Mucosa of gallbladder (tissue), 1 donor: ENCODE measurements around the gene TMEM182. TPM values are rescaled to one million over a fixed set of nuclear protein-coding genes. Genes with fewer than 3 reads are reported as not detected.
A peak's percentile ranks its signal among the peaks of the same experiment; 100 is the strongest.

Experiments
- DNase-seq: peaks from one replicate; pipeline ENCODE4 v3.0.0-alpha.2; 2020; ENCODE audit warnings: low spot score
- total RNA-seq: library from RNA; stranded (reverse); gene quantifications from one replicate; pipeline ENCODE4 v1.2.1, GENCODE V29; 2021
- donor health status: DM: no; HTN: no; CAD: no.

Gene TMEM182
- total RNA-seq, 1 donor from 2014 or later: 4.9 TPM

DNA sequence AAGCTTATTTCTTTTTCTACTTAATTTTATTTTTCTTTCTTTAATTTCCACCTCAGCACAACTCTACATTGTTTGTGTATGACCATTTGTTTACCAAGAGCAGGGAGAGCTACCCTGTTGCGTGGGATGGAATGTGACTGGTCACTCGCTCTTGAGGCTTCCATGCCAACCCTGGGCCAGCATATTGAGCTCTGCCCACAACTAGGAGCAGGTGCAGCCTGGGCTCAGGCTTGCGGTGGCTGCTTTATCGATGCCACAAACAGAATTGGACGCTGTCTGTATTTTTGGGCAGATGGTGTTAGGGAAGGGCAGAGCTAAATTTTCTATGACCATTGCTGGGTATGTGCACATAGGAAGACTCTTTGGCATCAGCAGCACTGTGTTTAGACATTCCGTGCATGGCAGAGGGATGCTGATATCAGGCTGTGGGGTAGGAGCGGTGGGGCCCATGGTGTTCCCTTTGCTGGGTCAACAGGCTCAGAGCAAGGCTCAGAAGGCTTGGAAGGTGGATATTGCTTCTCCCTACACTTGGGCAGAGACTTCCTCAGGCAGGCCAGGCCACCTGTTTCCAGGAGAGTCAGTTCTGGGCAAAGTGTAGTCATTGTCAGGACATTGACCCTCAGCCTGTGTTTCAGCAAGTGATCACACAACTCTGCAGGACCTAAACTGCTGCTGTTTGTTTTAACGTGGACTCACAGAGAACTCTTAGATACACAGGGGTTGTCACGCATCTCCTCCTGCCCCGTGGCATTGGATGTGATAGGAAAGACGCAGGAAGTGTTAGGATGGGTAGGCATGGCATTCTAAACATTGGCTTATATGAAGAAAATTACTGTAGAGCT, 40.2 kb downstream of the TMEM182 start:
- DNase-seq: no peak

DNA sequence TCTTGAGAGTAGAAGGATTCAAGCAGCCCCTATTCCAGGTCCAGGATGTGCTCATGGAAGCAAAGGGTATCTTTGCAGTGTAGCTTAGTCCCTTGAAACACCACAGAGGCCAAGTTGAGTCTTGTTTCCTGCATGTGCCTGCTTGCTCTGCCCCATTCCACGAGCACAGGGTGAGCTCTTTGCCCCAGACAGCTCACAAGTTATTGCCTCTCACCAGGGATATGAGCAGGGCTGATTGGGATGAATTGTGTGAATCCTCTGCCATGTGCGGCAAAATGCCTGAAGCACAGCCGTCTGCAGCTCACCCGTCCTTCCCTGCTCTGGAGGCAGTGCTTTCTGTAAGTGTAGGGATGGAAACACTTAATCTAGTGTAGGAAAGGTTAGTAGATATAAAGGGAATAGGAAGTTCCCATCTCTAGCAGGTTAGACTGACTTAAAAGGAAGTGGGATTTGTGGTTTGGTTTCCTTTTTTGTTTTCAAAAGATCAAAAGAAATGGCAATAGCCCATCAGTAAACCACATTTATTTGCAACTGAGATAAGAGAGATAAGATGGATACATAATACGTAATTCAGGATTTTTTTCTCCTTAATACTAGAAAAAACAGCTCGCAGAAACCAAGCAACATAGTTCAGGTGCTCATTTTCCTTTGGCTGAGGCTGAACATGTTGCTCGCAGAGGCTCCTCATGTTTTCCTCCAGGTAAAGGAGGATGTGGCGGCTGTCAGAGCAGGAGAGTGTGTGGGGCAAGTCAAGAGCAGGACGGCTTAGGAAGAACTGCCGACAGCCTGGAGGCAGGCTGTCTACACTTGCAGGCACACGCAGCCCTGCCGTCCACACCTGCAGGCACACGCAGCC, 41.4 kb downstream of the TMEM182 start:
- DNase-seq: no peak

DNA sequence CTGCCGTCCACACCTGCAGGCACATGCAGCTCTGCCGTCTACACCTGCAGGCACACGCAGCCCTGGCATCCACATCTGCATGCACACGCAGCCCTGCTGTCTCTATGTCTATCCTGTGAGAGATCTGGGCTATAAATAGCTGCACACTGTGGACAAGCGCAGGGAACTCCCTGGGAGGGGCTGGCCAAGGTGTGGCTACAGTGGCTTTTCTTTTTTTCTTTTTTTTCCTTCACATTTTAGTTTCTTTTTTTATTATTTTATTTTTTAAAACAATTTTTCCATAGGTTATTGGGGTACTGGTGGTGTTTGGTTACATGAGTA, 42.0 kb downstream of the TMEM182 start:
- DNase-seq: no peak

DNA sequence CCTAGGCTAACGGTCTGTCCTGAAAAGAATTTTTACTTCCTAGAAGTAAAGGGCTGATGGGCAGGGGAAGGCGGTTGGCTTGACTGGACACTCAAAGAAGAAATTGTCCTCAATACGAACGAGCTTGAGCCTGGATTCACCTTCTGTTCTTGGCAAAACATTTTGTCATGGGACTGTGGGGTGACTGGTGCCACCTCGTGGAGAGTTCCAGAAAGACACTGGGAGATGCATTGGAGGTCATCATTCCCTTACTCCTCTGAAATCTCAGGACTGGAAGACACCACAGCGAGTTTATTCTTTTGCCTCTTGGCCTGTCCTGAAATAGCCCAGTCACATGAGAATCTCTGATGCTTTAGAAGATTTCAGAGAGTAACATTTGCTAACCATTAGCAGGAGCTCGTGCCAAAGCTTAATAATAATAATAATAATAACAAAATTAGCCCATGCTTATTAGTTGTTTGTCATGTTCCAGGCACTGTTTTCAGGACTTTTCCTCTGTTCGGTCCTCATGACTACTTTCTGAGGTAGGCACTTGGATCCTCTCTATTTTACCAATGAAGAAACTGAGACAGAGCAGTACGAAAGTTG, 44.5 kb downstream of the TMEM182 start:
- DNase-seq: peak; percentile 64

DNA sequence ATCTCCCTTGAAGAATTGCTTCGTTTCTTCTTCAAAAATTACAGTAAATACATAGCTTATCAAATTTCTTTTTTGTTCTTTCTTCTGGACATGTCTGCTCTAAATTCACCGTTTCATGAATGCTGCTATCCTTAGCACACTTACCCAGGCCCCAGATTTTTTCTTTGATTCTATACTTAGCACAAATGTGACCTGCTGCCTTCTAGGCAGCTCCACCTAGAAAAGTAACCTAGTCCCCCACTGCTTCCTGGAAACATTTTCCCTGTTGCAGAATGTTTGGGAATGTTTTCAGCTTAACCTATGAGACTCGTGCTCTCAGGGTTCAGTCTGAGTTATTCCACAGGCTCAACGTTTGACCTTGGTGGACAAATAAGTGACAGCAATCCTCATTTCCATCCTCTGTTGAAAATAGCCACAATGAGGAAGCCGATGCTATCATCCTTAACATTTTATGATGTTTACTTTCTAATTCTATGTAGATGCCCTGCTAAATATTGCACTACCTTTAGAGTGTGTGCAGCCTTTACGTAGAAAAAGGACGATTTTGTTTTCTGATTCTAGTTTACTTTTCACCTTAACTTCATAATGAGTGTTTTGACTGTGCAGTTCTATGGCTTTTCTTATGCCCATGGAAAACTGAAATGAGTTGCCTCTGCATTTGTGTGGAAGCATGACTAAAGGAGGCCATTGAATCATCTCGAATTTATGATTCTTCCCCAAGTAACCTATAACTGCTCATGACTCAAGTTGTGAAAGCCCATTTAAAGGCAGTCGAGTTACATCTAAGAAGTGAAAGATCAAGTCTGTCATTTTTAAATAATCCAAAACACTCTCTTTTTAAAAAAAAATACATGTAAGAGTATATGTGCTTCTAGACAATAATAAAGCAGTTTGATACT, 47.7 kb downstream of the TMEM182 start:
- no peak for DNase-seq

DNA sequence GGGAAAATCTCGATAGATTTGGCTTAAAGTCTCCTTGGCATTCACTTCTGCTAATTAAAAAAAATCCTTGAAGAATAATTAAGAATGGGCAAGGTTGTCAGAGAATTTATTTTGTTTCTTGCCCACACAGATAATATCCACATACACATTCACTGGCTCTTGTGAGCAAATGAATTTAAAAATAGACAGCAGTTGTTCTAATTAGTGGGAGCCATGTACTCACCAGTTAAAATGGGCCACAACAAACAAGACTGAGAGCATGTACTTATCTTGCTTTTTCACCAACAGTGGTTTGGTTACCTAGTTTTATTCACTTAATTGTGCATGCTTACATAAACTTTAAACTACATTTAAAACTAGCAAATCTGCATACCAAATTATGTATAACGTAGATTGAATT, 53.5 kb downstream of the TMEM182 start:
- no peak for DNase-seq

DNA sequence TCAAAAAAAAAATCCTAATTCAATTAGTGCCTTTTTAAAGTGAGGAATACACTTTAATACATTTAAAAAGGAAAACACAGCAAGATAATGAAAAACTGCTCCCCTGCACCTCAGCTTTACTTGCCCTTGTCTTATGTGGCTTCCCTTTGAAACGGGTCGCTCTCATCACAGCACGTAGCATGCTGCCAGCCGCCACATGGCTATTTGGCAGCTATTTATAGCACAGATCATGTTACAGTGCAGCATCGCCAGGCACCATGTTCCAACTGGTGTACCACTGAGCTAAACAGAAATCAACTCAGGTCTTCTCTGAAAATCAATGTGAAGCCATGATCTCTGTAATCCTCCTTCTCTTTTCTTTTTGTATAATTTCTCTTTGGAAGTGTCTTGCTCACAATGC, 65.1 kb downstream of the TMEM182 start:
- no peak for DNase-seq

DNA sequence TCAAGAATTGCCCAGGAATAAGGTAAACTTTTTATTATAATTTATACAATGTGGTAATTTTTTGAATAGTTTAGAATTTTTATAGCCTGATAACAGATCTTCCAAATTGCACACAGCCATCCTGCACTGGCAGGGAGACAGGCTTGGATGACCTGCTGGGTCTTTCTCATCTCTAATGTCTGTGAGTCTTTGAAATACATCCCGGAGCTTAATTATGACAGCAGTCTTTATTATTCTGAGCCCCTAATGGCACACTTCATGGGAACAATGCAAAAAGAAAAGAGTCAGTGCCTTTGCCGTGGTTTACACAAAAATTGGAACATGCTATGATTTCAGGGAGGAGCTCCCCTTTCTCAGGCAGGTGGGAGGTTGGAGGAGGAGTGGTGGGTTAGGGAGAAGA, 71.0 kb downstream of the TMEM182 start:
- no peak for DNase-seq

DNA sequence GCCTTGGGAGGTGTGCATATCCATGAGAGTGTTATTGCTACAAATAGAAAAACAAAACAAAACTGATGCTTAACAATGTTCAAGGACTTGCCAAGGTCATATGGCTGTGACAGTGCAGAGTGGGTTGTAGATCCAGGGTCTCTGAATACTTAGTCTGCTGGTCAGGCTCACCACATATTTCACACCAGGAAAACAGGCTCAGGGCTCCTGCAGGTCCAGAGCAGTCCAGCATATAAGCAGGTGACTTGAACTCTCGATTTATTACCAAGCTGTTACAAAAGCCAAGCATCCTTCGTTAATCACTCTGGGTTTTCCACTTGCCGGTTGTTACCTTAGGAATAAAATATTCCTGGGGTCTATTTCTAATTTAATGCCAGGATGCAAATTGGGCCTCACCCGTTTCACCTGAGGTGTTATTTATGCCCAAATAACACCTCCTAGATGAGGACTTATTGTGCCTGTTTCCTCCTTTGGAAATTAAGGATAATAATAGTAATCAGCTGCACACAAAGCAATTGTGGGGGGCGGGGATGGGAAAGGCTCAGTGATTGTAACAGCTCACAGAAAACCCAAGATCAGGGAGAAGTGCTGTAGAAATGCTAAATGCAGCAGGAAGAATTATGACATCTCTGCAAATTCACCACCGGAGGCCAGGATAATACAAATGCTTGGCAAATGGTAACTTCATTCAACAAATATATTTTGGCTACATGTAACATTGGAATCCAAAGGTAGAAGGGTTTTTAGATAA, 72.9 kb downstream of the TMEM182 start:
- DNase-seq: no peak

DNA sequence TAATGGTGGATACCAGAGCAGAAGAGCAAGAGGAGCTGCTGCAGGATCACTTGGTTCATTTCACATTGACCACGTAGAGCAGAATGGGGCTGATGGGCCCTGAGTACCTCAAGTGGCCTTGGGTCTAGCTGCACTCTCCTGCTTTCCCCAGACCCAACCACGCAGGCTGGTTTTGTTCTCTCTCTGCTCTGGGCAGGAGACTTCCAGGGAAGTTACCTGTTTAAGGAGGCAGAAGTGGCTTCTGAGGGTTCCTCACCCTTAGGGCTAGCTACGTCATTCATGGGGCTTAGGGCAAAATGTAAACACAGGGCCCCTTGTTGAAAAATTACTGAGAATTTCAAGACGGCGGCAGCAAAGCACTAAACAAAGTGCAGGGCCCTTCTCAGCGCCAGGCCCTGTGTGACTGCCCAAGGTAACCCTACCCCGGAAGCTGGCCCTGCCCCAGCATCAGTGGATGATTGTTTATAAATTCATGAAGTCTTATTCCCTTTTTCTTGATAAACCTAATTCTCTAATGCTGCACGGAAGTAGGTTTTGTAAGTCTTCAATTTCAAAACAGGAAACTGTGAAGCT, 75.9 kb downstream of the TMEM182 start:
- DNase-seq: no peak

DNA sequence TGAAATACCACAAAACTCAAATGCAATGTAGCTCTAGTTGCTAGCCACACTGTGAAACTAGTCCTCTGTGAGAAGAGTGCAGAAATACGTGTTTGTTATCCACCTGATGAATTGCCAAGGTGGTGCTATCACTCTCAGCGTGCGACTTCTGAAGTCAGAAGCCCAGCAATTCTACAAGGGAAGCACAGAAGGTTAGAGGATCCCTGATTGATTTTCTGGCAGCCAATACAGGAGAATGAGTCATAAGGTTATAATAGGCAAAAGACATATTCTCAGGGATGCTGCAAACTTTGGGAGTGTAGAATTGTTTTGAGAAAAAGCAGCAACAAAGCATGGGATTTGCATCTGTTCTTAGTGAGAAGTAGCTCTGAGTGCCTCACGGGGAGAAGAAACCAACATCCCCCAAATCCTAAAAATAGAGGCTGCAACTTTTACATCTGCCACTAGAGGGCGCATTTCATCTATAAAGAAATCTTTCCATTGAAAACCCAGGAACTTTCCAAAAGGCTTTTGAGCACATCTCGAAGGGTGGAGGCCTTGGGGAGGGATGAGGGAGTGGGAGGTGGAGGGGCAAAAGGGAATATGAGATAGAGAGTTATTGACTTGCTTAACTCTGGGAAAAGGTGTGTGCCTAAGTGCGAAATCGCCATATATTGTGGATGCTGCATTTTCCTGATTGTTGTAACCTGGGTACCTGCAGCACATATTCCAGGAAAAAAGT, 78.0 kb downstream of the TMEM182 start:
- no peak for DNase-seq

DNA sequence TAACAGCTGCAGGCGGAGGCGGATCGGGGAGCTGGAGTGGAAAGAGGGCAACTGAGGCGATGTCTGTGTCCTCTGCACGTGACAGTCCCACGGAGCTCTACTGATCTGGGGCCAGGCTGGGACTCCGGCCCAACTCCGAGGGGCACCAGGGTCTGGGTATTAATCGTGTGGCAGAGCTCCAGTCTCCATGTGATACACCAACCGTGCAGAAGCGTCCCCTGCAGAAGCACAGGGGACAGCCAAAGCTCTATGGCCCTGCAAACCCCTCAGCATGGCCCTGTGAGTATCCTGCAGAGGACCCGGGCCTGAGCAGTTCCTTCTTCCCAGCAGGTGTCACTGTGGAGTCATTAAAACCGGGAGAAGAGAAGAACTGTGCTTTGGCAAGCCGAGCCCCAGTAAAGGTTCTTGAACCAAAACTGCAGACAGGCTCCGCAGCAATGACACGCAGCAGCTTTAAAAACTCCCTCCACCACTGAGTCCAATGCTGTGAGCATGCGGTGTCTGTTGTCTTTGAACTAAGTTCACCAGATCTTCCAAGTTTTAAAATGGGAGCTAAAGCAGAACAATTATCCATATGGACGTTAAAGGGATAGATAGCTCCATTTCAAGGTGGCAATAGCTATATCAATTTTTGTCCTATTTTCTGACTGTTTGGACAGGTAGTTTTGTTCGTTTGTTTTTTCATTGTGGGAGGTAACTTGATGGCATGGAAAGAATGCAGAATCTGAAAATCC, 79.4 kb downstream of the TMEM182 start:
- peak; percentile 29 for DNase-seq

DNA sequence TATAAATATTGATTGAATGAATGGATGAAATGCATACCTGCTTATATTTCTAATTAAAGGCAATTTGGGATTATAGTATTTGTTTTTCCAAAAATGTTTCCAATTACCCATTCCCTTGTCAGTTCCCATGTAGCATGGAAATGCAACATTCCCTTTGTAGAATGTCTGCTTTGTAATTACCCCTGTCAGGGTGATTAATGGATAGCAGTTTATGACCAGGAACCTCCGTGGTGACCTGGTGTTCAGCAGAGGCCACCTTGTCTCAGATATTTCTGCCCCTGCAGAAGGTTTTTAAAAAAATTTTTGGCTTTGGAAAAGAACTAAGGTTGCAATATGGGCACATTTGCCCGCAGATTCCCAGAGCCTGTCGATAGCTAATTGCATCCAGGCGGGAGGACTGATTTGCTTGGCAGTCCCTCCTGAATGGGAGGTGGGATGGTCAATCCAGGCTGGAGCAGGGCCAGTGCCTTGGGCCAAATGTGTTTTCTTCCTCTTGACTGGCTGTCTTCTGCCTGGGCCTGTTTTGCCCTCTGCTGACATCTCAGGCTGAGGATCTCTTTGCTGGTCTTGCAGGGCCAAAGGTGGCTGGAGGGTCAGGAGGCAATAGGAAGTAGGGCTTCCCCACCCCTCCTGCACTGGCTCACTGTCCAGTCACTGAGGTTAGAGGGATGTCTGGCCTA, 82.1 kb downstream of the TMEM182 start:
- no peak for DNase-seq

DNA sequence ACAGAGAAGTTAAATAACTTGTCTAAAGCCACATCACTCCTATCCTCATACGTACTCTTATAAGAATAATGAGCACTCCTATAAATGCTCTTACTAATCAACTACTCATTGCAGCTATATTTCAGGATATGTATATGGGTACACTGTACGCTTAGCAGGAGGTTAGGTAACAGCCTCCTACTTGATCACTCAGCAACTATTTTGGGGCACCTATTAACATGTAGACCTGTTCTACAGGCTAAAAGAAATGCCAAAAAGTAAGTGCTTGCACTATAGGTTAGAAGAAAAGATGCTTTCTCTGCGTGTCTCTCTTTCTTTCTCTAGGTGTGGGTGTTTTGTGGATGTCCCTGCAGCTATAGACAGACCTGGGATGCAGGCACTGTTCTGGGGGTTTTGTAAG, 83.1 kb downstream of the TMEM182 start:
- no peak for DNase-seq

DNA sequence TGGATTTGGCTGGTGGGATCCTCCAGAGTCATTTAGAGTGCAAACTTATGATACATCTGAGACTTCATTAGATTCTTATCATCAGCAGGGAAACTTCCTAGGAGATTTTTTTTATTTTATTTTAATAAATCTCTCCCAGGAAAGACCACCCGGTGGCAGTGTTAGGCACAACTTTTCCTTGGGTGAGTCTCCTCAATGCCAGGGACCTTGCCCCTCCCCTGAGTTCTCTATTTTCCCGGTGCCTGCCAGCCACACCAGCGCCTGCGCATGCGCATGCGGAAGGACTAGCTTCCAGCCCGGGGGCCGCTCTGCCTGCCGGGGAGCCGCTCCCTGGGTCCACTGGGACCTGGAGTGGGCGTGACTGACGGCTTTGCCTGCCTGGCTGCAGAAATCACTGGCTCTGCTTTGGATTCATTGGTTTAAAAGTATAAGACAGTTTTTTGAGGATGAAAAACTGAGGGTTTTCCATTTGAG, 86.6 kb downstream of the TMEM182 start:
- peak; percentile 65 for DNase-seq

DNA sequence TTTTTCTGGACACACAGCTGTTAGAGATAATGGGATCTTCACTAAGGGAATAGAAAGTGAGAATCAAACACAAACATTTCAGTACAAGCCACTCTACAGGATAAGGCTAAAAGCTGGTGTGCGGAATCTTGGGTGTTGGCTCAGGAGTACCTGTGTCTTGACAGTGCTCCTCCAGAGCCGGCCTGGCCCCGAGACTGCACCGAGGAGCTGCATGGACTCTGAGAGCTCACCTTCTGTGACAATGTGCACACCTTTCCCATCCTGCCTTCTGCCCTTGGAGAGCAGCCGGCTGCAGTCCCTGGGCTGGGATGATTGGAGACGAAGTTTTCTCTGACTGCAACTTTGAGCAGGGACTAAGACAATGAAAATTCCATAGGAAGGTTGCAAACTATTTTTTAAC, 89.1 kb downstream of the TMEM182 start:
- DNase-seq: no peak

DNA sequence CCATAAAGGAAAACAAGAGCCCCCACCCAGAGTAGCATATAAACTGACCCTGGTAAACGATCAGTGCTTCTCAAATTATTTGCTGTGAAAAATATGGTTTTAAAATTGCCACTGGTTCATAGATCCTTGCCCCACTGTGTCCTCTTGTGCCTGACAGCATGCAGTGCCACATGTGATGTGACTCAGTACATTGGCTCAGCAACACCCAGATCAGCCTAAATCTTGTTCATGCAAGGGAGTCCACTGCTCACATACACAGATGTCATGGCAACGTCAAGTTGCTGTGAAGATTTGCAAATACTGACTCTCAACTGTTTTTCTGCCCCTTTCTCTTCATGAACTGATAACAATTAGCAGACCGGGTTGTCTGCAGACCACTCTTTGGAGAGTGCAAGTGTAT, 91.0 kb downstream of the TMEM182 start:
- DNase-seq: no peak
